Bronchial epithelial cell (primary cell): ENCODE results near the gene KIF5A. TPM values are rescaled to one million over a fixed set of nuclear protein-coding genes. Genes with fewer than 3 reads are reported as not detected.
"Not testable (repeated sequence)": the region's sequence is repeated elsewhere in the genome, so short reads cannot be mapped to it uniquely, and the experiment has no call there.

Source experiments
- DNase-seq: peaks from one replicate; pipeline ENCODE4 v3.0.0-alpha.2; 2010; ENCODE audit warnings: low read depth
- FAIRE-seq: peaks from 2 replicates; lab custom pipeline; 2011; peaks lifted over from hg19 to GRCh38; lab: Jason Lieb, UNC
- H3K27me3 ChIP-seq: 2 replicates; pipeline ENCODE4 v1.5.1; 2011; ENCODE audit warnings: low read length; ENCODE audit not compliant: control insufficient read depth, insufficient read depth
- H3K36me3 ChIP-seq: 2 replicates; pipeline ENCODE4 v1.5.1; 2011; ENCODE audit warnings: low read length; ENCODE audit not compliant: control insufficient read depth, insufficient read depth
- H3K4me3 ChIP-seq: 2 replicates; pipeline ENCODE4 v1.5.1; 2011; ENCODE audit warnings: mild to moderate bottlenecking, low read depth, low read length, control low read depth
- CTCF ChIP-seq: IDR thresholded peaks from 2 replicates; pipeline ENCODE4 v1.5.1; 2011; ENCODE audit warnings: mild to moderate bottlenecking, moderate library complexity, low read length, control low read depth, inconsistent platforms; ENCODE audit not compliant: insufficient read depth, severe bottlenecking
- total RNA-seq: library from RNA; depleted of rRNA; stranded (reverse); fragments of >200 nt; gene quantifications from 2 replicates; pipeline ENCODE4 v1.2.1, GENCODE V29; 2014

KIF5A gene
- total RNA-seq, 1 donor from 2014 or later = under 0.01 TPM

DNA sequence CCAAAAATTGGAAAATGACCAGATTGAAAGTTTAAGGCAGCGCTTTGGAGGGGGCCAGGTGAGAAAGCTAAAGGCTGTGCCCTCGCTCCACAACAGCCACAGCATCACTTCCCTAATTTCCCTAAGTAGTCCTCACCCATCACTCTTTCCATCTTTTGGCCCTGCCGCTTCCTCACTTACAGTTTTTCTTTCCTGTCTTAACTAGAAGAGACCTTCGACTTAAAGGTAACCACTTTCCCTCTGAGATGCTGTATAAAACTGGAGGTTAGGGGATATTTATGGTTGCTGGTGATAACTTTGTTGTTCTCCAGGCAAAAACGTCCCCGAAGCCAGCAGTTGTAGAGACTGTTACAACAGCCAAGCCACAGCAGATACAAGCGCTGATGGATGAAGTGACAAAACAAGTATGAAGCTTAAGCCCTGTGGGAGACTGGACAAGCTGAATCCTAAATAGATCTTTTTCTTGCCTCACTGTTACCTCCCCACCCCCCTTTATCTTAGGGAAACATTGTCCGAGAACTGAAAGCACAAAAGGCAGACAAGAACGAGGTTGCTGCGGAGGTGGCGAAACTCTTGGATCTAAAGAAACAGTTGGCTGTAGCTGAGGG lies 33.8 kb upstream of the KIF5A start:
- FAIRE-seq (no peak), DNase-seq (no peak)
- Histone ChIP-seq H3K27me3 (no peaks in the 10 kb centered on the region), H3K36me3 (peaks cover 48% of the 10 kb centered on the region), H3K4me3 (no peak overlapping the region)
- no peak for TF ChIP-seq CTCF

GRCh38 chr12:57516617-57517153 lies 33.2 kb upstream of the KIF5A start:
- Histone ChIP-seq H3K36me3 (peaks cover 43% of the 10 kb centered on the region), H3K4me3 (no peak overlapping the region), H3K27me3 (no peaks in the 10 kb centered on the region)
- no peak for TF ChIP-seq CTCF
- no peak for FAIRE-seq
- no peak for DNase-seq

GRCh38 chr12:57517187-57517586 lies 32.7 kb upstream of the KIF5A start:
- no peak overlapping the region for H3K4me3 ChIP-seq
- no peaks in the 10 kb centered on the region for H3K27me3 ChIP-seq
- FAIRE-seq (no peak), DNase-seq (peak; percentile 17)
- TF ChIP-seq CTCF = no peak
- H3K36me3 ChIP-seq = peaks cover 39% of the 10 kb centered on the region

DNA sequence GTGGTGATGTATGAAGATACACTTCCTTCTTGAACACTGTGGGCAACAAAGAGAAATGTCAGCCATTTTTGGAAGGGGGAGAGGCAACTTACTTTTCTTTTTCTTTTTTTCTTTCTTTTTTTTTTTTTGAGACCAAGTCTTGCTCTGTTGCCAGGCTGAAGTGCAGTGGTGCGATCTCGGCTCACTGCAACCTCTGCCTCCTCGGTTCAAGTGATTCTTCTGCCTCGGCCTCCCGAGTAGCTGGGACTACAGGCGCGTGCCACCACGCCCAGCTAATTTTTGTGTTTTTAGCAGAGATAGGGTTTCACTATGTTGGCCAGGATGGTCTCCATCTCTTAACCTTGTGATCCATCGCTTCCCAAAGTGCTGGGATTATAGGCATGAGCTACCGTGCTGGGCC lies 32.1 kb upstream of the KIF5A start:
- not testable (repeated sequence) for H3K4me3 ChIP-seq, FAIRE-seq, H3K27me3 ChIP-seq, DNase-seq
- H3K36me3 ChIP-seq = peaks cover 37% of the 10 kb centered on the region

DNA sequence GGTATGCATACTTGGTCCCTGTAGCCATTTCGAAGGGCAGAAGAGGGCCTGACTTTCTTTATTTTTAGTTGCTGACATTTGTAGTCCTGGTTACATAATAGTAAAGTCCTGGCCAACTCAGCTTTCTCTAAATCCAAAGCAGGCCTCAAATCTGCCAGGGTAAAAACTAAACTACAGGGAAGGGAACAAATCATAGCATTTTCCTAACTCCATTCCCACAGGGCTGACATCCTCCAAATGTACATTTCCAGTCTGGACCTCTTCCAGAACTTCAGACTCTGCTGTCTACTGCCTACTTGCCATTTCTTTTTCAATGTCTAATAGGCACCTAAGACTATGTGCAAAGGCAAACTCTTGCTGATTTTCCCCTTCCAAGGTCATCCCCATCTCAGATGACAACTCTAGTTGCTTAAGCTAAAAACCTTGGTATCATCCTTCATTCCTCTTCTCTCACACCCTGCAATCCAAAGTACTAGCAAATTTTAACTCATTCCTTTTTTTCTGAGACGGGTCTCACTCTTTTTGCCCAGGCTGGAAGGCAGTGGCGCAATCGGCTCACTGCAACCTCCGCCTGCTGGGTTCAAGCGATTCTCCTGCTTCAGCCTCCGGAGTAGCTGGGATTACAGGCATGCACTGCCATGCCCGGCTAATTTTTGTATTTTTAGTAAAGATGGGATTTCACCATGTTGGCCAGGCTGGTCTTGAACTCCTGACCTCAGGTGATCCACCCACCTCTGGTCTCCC lies 31.5 kb upstream of the KIF5A start:
- peaks cover 34% of the 10 kb centered on the region for H3K36me3 ChIP-seq
- DNase-seq (no peak), FAIRE-seq (no peak)
- peak overlapping the region; percentile 99 for H3K4me3 ChIP-seq
- H3K27me3 ChIP-seq = no peaks in the 10 kb centered on the region
- TF ChIP-seq CTCF = no peak
